Kidney capillary endothelial cell (primary cell): ENCODE measurements around the gene PPP1R13L.

Experiments used
- DNase-seq: peaks from one replicate; pipeline ENCODE4 v3.0.0-alpha.2; 2018; ENCODE audit warnings: low spot score

Gene PPP1R13L

GRCh38 chr19:45364696-45365095, 40.2 kb downstream of the PPP1R13L start:
- DNase-seq, result no peak

DNA sequence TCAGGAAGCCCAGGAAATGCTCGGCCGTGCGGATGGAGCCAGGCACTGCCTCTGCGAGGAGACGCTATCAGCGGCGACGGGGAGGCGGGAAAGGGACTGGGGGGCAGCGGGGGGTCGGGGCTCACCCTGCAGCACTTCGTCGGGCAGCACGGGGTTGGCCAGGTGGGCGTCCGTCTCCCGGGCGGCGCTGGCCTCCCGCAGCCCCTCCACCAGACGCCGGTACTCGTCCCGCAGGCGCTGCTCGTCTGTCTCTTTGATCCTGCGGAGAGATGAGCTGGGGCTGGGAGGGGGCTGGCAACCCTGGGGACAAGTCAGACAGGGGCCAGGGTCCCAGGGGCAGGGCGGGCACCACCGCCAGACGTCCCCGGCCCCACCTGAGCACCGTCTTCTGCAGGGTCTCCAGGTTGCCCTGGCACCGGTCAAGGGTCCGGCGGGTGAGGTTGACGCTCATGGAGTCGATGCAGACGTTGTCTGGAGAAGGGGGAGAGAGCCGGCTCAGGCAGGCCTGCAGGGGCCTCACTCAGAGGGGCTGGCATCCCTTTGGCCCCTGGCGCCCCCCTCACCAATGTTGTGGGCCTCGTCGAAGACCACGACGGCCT, 40.9 kb downstream of the PPP1R13L start:
- no peak for DNase-seq

DNA sequence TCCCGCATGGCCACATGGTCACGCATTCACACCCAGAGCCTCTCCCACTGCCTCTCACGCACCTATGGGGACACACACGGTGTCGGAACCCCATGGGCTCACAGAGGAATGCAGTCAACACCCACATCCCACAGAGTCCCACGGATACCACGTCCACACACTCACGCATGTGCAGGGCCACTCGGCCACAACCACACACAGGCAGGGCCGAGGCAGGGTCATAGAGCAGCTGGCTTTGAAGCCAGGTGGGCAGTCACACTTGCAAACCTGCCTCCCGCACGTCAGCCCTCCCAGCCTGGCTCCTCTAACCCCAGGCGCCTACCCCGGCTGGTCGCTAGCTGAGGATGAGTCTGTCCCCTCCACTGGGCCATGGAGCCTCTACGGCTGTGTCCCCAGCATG, 42.6 kb downstream of the PPP1R13L start:
- DNase-seq, result no peak

GRCh38 chr19:45361608-45362007, 43.3 kb downstream of the PPP1R13L start:
- DNase-seq, result no peak

DNA sequence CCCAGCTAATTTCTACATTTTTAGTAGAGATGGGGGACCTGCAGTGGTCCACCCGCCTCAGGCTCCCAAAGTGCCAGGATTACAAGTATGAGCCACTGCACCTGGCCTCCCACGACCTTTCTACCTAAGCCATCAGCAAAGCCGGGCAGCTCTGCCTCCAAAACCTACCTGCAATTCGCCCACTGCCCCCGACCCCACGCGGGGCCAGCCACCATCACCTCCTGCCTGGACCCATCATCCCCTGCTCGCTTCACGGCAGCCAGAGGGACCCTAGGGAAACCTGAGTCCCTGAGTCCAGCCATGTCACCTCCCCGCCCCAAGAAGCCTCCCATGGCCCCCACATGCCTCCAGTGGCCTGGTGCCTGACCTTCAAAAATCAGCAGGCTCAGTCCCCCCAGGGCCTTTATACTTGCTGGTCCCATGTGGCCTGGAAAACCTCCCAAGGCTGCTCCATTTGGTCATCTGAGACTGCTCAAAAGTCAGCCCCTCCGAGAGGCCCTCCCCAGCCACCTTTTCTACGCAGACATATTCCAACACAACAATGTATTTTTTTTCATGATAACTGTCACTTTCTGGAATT, 46.6 kb downstream of the PPP1R13L start:
- DNase-seq, result no peak

- DNase-seq, result no peak
Observed at GRCh38 chr19:45357445-45357783, 47.5 kb downstream of the PPP1R13L start.

- DNase-seq, result no peak
Observed at GRCh38 chr19:45356760-45357444, 48.0 kb downstream of the PPP1R13L start.

DNA sequence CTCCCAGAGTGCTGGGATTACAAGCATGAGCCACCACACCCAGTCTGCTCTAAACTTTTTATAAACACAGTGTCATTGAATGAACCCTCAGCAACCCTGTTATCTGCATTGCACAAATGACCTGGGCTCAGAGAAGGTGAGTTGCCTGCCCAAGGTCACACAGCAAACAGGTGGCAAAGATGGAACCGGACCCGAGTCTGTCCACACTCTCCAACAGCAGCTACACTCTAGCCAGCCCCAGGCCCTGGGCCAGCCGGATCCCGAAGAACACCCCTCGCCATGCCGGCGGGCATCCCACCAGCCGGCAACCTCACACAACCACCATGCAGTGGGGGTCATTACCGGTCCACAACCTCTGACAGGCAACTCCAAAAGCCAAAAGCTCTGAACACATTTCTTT, 49.0 kb downstream of the PPP1R13L start:
- no peak for DNase-seq

GRCh38 chr19:45355402-45355801, 49.5 kb downstream of the PPP1R13L start:
- no peak for DNase-seq

DNA sequence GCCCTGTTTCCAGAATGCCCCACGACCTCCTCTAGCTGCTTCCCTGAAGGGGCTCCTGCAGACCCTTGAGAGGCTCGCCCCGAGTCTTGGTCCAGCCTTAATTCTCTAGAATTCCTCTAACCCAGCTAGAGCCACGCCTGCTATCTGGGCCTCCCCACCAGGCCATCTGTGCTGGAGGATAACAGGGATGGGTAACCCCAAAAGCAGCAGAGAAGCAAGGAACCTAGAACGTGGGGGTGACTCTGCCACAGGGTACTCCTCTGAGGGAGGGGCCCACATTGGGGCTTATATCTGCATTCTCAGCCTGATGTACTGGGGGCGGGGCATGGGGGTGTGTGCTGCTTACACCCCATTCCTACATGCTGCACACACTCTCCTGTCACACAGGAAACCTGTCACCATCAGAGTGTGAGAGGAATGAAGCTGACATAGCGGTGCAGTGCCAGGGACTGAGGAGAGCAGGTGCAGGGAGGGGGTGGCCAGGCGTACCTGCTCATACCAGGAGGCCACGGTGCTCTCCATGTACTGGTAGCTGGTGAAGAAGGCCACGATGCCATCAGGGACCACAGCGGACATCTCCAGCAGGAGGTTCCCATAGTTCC, 50.5 kb downstream of the PPP1R13L start:
- DNase-seq, result no peak

DNA sequence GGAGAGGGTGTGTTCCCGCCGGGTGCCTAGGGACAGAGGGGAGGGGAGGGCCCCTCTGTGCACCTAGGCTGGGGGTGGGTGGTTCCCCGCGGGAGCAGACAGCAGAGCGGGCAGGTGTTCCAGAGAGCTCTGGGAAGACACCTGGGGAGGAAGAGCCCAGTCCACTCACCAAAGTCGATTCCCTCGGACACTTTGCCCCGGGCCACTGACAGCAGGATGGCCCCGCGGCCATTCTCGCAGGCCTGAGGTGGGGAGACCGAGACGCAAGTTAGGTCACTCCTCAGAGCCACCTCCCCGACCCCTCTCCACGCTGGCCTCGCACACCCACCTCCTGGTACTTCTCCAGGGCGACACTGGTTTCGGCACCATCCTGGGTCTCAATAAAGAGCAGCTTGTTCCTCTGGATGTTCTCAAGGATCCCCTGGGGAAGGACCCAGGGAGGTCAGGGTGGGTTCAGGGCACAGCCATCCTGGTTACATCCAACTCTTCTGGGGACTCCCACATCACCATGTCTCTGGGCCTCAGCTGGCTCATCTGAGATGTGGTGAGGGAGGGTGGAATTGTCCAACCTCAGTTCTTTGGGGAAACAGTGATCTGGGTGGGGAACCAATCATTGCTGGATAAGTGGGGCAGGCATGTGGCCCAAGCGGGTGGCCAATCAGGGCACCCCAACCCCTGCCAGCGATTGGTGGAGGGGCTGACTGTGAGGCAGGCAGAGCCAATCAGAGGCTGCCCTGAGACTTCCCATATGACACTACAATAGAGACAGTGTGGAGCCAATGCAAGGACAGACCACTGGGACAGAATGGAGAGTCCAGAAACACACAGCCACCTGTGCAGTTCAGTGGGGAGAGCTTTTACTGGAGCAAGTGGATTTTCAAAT, 51.7 kb downstream of the PPP1R13L start:
- DNase-seq, result no peak

GRCh38 chr19:45352471-45352870, 52.4 kb downstream of the PPP1R13L start:
- no peak for DNase-seq

- DNase-seq, result no peak
Observed at GRCh38 chr19:45352062-45352461, 52.8 kb downstream of the PPP1R13L start.

- DNase-seq, result no peak
Observed at GRCh38 chr19:45351401-45351952, 53.4 kb downstream of the PPP1R13L start.

DNA sequence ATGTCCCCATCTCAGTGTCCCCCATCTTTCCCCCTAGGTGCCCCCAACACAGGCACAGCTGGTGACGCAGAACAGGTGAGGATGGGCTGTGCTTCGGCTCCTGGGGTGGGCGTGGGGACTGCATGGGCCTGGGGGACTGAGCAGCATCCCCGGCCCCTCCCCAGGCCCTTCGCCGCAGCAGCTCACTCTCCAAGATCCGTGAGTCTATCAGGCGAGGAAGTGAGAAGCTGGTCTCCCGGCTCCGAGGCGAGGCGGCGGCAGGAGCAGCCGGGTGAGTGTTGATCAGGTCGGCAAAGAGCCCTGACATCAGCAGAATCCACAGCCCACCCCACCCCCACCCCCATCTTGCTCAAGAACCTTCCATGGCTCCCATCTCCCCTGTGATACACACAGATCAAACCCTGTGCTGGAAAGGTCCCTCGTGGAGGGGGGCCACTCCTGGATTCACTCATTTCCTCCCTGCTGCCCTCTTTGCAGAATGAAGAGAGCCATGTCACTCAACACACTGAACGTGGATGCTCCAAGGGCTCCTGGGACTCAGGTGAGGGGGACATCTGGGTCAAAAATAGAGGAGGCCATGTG, 54.3 kb downstream of the PPP1R13L start:
- no peak for DNase-seq

DNA sequence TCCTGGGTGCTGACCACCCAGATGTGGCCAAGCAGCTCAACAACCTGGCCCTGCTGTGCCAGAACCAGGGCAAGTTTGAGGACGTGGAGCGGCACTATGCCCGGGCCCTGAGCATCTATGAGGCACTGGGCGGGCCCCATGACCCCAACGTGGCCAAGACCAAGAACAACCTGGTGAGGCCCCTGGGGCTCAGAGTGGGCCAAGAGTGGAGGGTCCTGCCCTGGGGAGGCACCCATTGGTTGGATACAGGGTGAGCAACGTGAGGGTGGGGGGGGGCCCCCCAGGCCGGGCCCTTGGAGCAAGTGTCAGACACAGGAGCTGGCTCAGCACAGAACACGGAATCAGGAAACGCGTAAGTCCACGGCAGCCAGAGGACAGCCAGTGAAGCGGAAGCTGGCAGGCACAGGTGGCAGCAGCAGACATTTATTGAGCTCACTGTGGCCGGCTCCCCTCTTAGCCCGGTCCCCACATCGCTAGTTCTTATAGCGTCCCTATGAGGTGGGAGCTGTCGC, 55.4 kb downstream of the PPP1R13L start:
- DNase-seq, result no peak

DNA sequence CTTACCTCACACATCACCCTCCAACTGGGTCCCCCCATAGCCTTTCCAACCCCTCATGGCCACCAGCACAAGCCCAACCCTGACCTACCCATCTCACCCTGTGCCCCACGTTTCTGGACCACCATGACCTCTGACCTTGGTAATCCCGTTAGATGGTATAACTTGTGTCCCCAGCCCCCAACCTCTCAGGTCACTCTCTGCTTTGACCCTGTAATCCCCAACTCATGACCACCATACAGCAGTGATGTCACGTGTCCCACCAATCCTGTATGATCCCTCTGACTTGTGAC, 55.8 kb downstream of the PPP1R13L start:
- no peak for DNase-seq

DNA sequence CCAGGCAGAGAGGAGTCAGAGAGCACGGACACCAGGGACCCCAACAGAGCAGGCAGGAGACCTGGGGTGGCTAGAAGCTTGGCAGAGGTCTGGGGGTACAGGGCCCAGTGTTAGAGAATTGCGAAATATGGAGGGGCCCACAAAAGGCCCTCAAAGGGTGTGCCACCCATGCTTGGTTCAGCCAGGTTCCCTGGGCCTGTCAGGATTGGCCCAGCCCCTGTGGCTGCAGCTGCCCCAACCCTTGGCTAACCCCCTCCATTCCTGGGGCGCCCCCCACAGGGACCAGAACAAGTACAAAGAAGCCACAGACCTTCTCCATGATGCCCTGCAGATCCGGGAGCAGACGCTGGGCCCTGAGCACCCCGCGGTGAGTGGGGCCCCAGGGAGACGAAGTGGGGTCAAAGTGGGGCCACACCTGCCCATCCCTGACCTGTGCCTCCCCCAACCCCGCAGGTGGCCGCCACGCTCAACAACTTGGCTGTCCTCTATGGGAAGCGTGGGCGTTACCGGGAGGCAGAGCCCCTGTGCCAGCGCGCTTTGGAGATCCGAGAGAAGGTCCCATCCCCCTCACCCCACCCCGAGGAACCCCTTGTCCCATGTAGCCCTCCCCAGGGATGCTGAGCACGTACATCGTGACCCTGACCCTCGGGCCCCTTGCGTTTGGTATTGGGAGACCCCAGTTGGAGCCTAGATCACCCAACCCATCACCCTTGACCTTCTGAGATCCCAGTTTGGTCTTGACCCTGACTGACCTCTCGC, 56.3 kb downstream of the PPP1R13L start:
- DNase-seq, result no peak

- no peak for DNase-seq
Observed at GRCh38 chr19:45347570-45348366, 57.1 kb downstream of the PPP1R13L start.

- DNase-seq, result no peak
Observed at GRCh38 chr19:45346449-45346848, 58.4 kb downstream of the PPP1R13L start.
